ENCODE results near the gene BACH2.
A peak's percentile ranks its signal among the peaks of the same experiment; 100 is the strongest.
"Not testable (repeated sequence)": the region's sequence is repeated elsewhere in the genome, so short reads cannot be mapped to it uniquely, and the experiment has no call there.

Gene BACH2

DNA sequence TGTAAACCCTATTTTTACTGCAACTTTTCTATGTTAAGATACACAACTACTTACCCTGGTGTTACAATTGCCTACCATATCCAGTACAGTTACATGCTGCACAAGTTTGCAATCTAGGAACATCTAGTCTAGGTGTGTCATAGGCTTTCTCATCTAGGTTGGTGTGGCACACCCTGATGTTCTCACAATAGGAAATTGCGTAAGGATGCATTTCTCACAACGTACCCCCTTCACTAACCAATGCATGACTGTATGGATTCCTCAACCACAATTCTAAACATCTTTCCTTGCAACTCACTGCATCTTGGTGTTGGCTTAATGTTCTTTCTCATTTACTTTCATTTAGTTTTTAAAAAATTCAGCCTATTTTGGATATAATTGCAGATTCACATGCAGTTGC, 370.8 kb downstream of the BACH2 start:
- no peak for DNase-seq

GRCh38 chr6:89924231-89924630, 372.4 kb downstream of the BACH2 start:
- DNase-seq = no peak

DNA sequence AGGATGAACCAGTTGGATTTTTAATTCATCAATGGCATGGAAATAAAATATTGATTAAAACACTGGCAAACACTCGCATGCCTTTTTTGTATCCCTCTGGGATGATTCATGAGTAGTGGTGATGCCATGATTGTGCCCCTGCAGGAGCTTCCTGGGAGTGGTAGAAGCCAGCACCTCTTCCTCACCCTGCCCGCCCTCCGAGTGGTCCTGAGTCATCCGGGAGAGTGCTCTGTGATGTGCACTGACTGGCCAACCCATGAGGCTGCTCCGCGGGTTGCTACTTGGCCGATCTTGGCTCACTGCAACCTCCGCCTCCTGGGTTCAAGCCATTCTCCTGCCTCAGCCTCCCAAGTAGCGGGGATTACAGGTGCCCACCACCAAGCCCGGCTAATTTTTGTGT, 375.0 kb downstream of the BACH2 start:
- DNase-seq = no peak

DNA sequence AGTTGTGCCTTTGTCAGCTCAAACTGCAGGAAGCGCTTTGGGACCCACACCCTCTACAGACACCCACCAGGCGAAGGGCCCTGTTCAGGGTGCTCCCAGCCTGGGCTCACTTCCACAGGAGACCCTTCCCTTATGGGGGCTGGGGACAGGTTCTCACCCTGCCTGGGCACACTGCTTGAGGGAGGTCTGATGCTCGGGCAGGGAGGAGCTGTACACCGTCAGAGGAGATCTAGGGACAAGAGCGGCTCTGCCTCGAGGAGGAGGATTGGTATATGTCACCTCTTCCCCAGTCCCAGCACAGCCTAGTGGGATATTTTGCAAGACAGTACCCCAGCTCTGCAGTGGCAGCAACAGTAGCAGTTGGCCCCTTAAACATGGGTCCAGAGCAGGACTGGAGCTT, 375.4 kb downstream of the BACH2 start:
- no peak for DNase-seq

- no peak for DNase-seq
Observed at GRCh38 chr6:89917801-89918366, 378.8 kb downstream of the BACH2 start.

- DNase-seq = no peak
Observed at GRCh38 chr6:89917216-89917615, 379.4 kb downstream of the BACH2 start.

DNA sequence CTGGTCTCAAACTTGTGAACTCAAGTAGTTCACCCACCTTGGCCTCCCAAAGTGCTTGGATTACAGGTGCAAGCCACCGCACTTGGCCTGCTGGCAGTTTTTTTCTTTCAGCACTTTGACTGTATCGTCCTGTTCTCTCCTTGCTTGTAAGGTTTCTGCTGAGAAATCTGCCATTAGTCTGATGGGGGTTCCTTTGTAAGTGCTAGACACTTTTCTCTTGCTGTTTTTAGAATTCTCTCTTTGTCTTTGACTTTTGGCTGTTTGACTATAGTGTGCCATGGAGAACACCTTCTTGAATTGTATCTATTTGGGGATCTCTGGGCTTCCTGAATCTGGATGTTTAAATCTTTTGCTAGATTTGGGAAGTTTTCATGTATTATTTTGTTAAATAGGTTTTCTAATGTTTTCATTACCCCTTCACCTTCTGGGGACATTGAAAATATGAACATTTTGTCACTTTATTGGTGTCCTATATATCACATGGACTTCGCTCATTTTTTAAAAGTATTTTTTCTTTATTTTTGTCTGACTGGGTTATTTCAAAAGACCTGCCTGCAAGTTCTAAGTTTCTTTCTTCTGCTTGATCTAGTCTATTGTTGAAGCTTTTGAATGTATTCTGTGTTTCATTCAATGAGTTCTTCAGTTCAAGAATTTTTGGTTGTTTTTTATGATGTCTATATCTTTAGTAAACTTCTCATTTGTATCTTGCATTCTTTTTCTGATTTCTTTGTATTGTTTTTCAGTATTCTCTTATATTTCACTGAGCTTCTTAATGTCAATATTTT, 380.3 kb downstream of the BACH2 start:
- DNase-seq = no peak

DNA sequence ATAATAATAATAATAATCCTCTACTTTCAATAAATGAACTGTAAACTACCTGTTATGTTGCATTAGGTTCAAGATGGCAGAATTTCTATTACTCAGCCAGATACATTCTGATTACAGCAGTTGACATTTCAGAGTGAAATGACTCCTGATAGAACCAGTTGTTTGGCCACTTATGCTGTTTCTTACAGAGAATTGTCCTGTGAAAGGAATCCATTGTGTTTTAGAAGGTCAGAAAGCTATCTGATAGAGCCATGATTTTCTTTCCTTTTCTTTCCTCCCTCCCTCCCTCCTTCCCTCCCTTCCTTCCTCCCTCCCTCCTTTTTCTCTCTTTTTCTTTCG, 385.8 kb downstream of the BACH2 start:
- DNase-seq = no peak

DNA sequence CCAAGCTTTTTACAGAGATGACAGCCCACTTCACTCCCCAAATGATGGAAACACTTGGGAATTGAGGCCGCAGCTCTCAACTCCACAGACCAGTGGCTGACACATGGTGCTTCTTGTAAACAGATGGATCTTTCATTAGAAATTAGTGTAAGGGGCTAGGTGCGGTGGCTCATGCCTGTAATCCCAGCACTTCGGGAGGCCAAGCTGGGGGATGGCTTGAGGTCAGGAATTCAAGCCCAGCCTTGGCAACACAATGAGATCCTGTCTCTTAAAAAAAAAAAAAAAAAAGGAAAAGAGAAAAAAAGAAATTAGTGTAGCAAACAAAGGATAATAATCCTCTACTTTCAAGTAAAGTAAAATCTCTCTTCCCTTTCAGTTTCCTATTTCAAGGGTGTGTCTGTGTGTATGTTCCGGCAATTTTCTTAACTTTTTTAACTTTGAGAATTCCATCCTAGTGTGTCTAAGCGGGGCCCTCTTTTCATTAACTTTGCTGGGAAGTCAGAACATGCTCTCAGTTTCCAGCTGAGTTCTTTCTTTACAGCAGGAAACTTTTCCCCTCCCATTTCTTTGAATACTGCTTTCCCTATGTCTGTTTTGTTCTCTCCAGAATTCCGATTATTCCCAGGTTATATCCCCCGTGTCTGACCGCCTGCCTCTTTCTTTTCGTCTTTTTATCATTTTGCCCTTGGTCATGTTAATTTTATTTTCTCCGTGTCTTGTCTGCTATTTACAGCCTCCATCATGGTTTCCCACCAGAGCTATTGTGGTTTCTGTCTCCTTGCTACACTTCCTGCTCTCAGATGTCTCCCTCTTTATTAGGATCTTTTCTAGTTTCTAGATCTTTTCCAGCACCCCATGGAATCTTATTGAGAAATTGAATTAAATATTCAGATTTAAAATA, 386.4 kb downstream of the BACH2 start:
- not testable (repeated sequence) for DNase-seq

GRCh38 chr6:89895276-89895874, 401.3 kb downstream of the BACH2 start:
- no peak for DNase-seq

DNA sequence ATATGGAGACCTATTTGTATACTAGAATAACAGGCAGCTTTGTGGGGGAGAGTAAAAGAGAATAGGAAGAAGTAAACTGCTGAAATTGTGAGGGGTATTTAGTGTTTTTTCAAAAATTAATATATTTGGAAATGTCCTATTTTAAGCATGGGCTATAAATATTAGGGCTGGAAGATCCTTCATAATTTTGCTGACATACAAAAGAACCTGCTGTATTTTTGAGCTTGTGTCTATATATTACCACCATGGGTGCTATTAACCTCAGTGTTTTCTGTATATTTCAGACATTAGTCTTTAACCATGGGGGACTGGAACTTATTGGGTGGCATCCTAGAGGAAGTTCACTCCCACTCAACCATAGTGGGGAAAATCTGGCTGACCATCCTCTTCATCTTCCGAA, 402.5 kb downstream of the BACH2 start, which contains the start of gene GJA10:
GJA10 (plus strand) TSS at position 301 of the 400 bp plus-strand sequence; CDS start at position 301, 0 bp downstream.
- no peak for DNase-seq

DNA sequence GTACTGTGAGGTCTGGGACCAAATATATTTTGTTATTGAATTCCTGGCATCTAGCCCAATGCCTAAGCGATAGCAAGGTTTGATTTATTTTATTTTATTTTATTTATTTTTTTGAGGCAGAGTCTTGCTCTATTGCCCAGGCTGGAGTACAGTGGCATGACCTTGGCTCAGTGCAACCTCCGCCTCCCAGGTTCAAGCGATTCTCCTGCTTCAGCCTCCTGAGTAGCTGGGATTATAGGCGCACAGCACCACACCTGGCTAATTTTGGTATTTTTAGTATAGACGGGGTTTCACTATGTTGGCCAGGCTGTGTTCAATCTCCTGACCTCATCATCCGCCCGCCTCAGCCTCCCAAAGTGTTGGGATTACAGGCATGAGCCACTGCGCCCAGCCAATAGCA, 404.1 kb downstream of the BACH2 start:
- DNase-seq = not testable (repeated sequence)

- DNase-seq = not testable (repeated sequence)
Observed at GRCh38 chr6:89890845-89891528, 405.7 kb downstream of the BACH2 start.

- DNase-seq = no peak
Observed at GRCh38 chr6:89888871-89889270, 407.8 kb downstream of the BACH2 start.

- no peak for DNase-seq
Observed at GRCh38 chr6:89888138-89888514, 408.5 kb downstream of the BACH2 start.

- DNase-seq = peak in 2 of 51 donors; percentile 1 to 6
Observed at GRCh38 chr6:89887452-89888137, 409.0 kb downstream of the BACH2 start.

DNA sequence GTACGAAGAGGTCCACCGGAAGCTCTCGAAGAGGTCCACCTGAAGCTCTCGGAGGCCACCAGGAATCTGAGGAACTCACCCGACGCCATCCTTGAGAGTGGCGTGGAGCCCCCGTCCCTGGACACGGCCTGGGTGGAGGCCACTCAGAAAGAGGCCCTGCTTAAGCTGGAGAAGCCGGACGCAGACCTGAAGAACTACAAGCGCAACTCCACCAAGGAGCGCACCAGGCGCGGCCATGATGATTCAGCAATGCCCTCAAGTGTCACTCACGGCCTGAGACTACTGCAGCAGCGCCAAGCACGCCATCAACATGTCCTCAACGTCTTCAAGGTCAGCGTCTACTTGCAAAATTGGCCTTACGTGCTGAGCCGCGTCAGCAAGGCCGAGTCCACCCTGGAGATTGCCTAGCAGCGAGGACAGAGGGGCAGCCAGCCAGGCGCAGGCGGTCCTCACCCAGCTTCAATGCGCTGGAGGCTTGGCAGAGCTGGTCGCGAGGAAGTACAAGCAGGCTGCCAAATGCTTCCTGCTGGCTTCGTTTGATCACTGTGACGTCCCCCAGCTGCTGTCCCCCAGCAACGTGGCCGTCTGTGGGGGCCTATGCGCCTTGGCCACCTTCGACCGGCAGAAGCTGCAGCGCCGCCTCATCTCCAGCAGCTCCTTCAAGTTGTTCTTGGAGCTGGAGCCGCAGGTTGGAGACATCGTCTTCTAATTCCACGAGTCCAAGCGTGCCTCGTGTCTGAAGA, 410.1 kb downstream of the BACH2 start:
- no peak for DNase-seq
